GM12864 (cell line): Measurements from ENCODE around the gene PDZRN3.

ENCODE experiments used
- DNase-seq: peaks from one replicate; pipeline ENCODE4 v3.0.0-alpha.2; 2011; ENCODE audit warnings: low read depth
- H3K4me3 ChIP-seq: 2 replicates; pipeline ENCODE4 v1.5.1; 2011; ENCODE audit warnings: mild to moderate bottlenecking, low read depth, low read length, control low read depth
- CTCF ChIP-seq: IDR thresholded peaks from 2 replicates; pipeline ENCODE4 v1.5.1; 2011; ENCODE audit warnings: low read depth, mild to moderate bottlenecking, moderate library complexity, low read length, control low read depth, inconsistent platforms; ENCODE audit errors: missing control alignments

PDZRN3 gene

GRCh38 chr3:73624821-73625665, at the start of gene PDZRN3:
Gene PDZRN3, minus strand, starts transcription at chr3:73624941.
- DNase-seq, result no peak
- H3K4me3 ChIP-seq, result no peak within 1 kb of the TSS
- TF ChIP-seq CTCF, result no peak

GRCh38 chr3:73674280-73674679, 49.5 kb upstream of the PDZRN3 start:
- no peak overlapping the region for H3K4me3 ChIP-seq
- TF ChIP-seq CTCF, result no peak
- DNase-seq, result no peak

GRCh38 chr3:73669260-73669659, 44.5 kb upstream of the PDZRN3 start:
- no peak for TF ChIP-seq CTCF
- no peak for DNase-seq
- H3K4me3 ChIP-seq, result no peak overlapping the region

GRCh38 chr3:73668391-73668790, 43.6 kb upstream of the PDZRN3 start:
- no peak overlapping the region for H3K4me3 ChIP-seq
- TF ChIP-seq CTCF, result no peak
- no peak for DNase-seq

GRCh38 chr3:73667889-73668288, 43.1 kb upstream of the PDZRN3 start:
- no peak for DNase-seq
- no peak for TF ChIP-seq CTCF
- H3K4me3 ChIP-seq, result no peak overlapping the region

GRCh38 chr3:73665286-73665685, 40.5 kb upstream of the PDZRN3 start:
- DNase-seq, result no peak
- TF ChIP-seq CTCF, result no peak
- no peak overlapping the region for H3K4me3 ChIP-seq

- DNase-seq, result no peak
- no peak overlapping the region for H3K4me3 ChIP-seq
- TF ChIP-seq CTCF, result no peak
These were observed 39.6 kb upstream of the PDZRN3 start for GRCh38 chr3:73664389-73664788.
